HepG2 (cell line): ENCODE data around the gene CDT1. TPM values are rescaled to one million over a fixed set of nuclear protein-coding genes. Genes with fewer than 3 reads are reported as not detected.
A peak's percentile ranks its signal among the peaks of the same experiment; 100 is the strongest.

Experiments
- AKAP8 ChIP-seq: sonication (generic); formaldehyde crosslinking; IDR thresholded peaks from 2 replicates; pipeline ENCODE4 v1.5.1; 2020; ENCODE audit warnings: mild to moderate bottlenecking, missing genetic modification reagents
- ELF1 ChIP-seq: sonication (generic); formaldehyde crosslinking; IDR thresholded peaks from 2 replicates; pipeline ENCODE4 v1.4.0; 2020; ENCODE audit warnings: missing genetic modification reagents
- HHEX ChIP-seq: IDR thresholded peaks from 2 replicates; pipeline ENCODE4 v1.6.1; 2016; ENCODE audit warnings: control low read depth
- MYPOP ChIP-seq: sonication (generic); formaldehyde crosslinking; IDR thresholded peaks from 2 replicates; pipeline ENCODE4 v1.8.1; 2023; ENCODE audit warnings: mild to moderate bottlenecking, moderate library complexity, missing genetic modification reagents
- NR2F6 ChIP-seq, 2 experiments: IDR thresholded peaks; 2 replicates each; pipeline ENCODE4 v1.6.1; 2016; ENCODE audit warnings: antibody characterized with exemption in 1 of 2, mild to moderate bottlenecking in 1 of 2
- RBM22 ChIP-seq: fragments of 200-400 bp; formaldehyde crosslinking; optimal IDR thresholded peaks from 2 replicates; pipeline ENCODE3; 2017; ENCODE audit warnings: mild to moderate bottlenecking, low read length, moderate library complexity
- SYNCRIP ChIP-seq: fragments of 200-400 bp; formaldehyde crosslinking; IDR thresholded peaks from 2 replicates; pipeline ENCODE4 v1.6.1; 2018; ENCODE audit warnings: mild to moderate bottlenecking, low read depth, low read length; ENCODE audit not compliant: insufficient read depth
- TRIM24 ChIP-seq: sonication (generic); formaldehyde crosslinking; IDR thresholded peaks from 2 replicates; pipeline ENCODE4 v1.8.0; 2022; ENCODE audit warnings: mild to moderate bottlenecking, missing genetic modification reagents
- ZMYM3 ChIP-seq: sonication (generic); formaldehyde crosslinking; IDR thresholded peaks from 2 replicates; pipeline ENCODE4 v1.5.1; 2020; ENCODE audit warnings: mild to moderate bottlenecking, missing genetic modification reagents
- ZNF501 ChIP-seq: sonication (generic); formaldehyde crosslinking; IDR thresholded peaks from 2 replicates; pipeline ENCODE4 v1.5.1; 2020; ENCODE audit warnings: mild to moderate bottlenecking, moderate library complexity, missing genetic modification reagents
- polyA plus RNA-seq, 8 experiments: library from polyadenylated mRNA; depleted of rRNA in 3 of 8; stranded (reverse) in 7 of 8; unstranded in 1 of 8; fragments of >200 nt; fragmentation: Illumina TruSeq in 4 of 8; extraction: Trizol in 4 of 8; gene quantifications; 2 replicates each; pipeline versions ENCODE4 v1.2.1 to v1.2.3, GENCODE V29; 2011 to 2016; ENCODE audit warnings: low read depth in 4 of 8, missing spikeins in 1 of 8, mixed read lengths in 1 of 8; ENCODE audit not compliant: insufficient read depth in 1 of 8
- total RNA-seq, 5 experiments: library from RNA; depleted of rRNA; stranded (reverse); fragments of >200 nt; fragmentation: Illumina TruSeq; extraction: Trizol; gene quantifications; 2 replicates each; pipeline ENCODE4 v1.2.3, GENCODE V29; 2016; ENCODE audit warnings: low read depth in 1 of 5
- TF ChIP-seq, protein P1 (sequence below): sonication (generic); formaldehyde crosslinking; IDR thresholded peaks from 2 replicates; pipeline ENCODE4 v1.8.1; 2023; ENCODE audit warnings: mild to moderate bottlenecking, missing genetic modification reagents
- TF ChIP-seq, protein P2 (sequence below), 2 experiments: fragments of 450-650 bp in 1 of 2; sonication (generic) in 1 of 2; formaldehyde crosslinking in 1 of 2; IDR thresholded peaks; 2 replicates each; pipeline versions ENCODE4 v1.6.1 to v1.8.0; 2016 to 2022; ENCODE audit warnings: antibody characterized with exemption in 1 of 2, mild to moderate bottlenecking in 1 of 2, missing genetic modification reagents in 1 of 2
- TF ChIP-seq, protein P3 (sequence below): sonication (generic); formaldehyde crosslinking; IDR thresholded peaks from 2 replicates; pipeline ENCODE4 v1.4.0; 2020; ENCODE audit warnings: missing genetic modification reagents, borderline replicate concordance

Gene CDT1
- total and polyA plus RNA-seq, 2 of the 13 experiments (the other 11 are each of a cell fraction or from before 2014, with no cell fraction given), result 23.1 to 23.8 TPM

DNA sequence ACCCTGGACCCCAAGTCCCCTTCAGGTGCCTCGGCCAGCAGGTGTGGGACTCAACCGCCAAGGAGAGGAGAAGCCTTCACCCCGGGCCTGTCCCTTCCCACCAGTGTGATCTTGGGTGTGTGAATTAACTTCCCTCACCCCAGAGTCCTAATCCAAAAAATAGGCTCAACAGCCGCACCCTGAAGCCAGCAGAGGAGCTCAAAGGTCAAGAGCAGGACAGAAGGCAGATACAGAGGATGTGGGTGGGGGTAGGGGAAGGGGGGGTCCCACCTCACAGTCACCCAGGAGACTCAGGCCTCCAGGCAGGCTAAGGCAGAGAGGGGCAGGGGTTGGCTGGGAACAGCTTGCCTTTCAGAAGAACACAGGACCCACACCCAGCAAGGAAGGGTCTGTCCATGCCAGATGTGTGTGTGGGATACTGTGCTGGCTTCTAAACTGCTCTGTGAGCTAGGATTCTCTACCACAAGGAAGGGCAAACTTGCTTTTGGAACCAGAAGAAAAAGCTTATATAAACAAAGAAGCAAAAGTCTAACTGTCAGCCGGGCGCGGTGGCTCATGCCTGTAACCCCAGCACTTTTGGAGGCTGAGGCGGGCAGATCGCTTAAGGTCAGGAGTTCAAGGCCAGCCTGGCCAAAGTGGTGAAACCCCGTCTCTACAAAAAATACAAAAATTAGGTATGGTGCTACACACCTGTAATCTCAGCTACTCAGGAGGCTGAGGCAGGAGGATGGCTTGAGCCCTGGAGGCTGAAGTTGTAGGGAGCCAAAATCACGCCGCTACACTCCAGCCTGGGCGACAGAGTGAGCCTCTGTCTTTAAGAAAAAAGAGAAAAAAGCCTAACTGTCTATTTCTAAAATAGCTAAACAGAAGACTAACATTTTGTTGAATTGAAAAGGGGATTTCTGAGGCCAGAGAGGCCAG is 23.2 kb upstream of the CDT1 start (continued):
- TF ChIP-seq RBM22 (peak; percentile 16), ELF1 (CRISPR knock-in tag) (no peak), HHEX (no peak), SYNCRIP (no peak), AKAP8 (CRISPR knock-in tag) (no peak), ZNF501 (CRISPR knock-in tag) (peak; percentile 69), ZMYM3 (CRISPR knock-in tag) (peak; percentile 52; the same call in 1 of the 2 replicates), NR2F6 (IDR thresholded peaks at IDR 0.05) (peak; percentile 76), NR2F6 (CRISPR knock-in tag; IDR thresholded peaks at IDR 0.05) (peak; percentile 63), TRIM24 (CRISPR knock-in tag) (no peak), MYPOP (CRISPR knock-in tag) (no peak)
- TF ChIP-seq, protein P1, sequence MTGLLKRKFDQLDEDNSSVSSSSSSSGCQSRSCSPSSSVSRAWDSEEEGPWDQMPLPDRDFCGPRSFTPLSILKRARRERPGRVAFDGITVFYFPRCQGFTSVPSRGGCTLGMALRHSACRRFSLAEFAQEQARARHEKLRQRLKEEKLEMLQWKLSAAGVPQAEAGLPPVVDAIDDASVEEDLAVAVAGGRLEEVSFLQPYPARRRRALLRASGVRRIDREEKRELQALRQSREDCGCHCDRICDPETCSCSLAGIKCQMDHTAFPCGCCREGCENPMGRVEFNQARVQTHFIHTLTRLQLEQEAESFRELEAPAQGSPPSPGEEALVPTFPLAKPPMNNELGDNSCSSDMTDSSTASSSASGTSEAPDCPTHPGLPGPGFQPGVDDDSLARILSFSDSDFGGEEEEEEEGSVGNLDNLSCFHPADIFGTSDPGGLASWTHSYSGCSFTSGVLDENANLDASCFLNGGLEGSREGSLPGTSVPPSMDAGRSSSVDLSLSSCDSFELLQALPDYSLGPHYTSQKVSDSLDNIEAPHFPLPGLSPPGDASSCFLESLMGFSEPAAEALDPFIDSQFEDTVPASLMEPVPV, result no peak
- TF ChIP-seq, protein P2, sequence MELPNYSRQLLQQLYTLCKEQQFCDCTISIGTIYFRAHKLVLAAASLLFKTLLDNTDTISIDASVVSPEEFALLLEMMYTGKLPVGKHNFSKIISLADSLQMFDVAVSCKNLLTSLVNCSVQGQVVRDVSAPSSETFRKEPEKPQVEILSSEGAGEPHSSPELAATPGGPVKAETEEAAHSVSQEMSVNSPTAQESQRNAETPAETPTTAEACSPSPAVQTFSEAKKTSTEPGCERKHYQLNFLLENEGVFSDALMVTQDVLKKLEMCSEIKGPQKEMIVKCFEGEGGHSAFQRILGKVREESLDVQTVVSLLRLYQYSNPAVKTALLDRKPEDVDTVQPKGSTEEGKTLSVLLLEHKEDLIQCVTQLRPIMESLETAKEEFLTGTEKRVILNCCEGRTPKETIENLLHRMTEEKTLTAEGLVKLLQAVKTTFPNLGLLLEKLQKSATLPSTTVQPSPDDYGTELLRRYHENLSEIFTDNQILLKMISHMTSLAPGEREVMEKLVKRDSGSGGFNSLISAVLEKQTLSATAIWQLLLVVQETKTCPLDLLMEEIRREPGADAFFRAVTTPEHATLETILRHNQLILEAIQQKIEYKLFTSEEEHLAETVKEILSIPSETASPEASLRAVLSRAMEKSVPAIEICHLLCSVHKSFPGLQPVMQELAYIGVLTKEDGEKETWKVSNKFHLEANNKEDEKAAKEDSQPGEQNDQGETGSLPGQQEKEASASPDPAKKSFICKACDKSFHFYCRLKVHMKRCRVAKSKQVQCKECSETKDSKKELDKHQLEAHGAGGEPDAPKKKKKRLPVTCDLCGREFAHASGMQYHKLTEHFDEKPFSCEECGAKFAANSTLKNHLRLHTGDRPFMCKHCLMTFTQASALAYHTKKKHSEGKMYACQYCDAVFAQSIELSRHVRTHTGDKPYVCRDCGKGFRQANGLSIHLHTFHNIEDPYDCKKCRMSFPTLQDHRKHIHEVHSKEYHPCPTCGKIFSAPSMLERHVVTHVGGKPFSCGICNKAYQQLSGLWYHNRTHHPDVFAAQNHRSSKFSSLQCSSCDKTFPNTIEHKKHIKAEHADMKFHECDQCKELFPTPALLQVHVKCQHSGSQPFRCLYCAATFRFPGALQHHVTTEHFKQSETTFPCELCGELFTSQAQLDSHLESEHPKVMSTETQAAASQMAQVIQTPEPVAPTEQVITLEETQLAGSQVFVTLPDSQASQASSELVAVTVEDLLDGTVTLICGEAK (IDR thresholded peaks at IDR 0.05), result no peak
- TF ChIP-seq, protein P2 (CRISPR knock-in tag; IDR thresholded peaks at IDR 0.05), result no peak
- TF ChIP-seq, protein P3, sequence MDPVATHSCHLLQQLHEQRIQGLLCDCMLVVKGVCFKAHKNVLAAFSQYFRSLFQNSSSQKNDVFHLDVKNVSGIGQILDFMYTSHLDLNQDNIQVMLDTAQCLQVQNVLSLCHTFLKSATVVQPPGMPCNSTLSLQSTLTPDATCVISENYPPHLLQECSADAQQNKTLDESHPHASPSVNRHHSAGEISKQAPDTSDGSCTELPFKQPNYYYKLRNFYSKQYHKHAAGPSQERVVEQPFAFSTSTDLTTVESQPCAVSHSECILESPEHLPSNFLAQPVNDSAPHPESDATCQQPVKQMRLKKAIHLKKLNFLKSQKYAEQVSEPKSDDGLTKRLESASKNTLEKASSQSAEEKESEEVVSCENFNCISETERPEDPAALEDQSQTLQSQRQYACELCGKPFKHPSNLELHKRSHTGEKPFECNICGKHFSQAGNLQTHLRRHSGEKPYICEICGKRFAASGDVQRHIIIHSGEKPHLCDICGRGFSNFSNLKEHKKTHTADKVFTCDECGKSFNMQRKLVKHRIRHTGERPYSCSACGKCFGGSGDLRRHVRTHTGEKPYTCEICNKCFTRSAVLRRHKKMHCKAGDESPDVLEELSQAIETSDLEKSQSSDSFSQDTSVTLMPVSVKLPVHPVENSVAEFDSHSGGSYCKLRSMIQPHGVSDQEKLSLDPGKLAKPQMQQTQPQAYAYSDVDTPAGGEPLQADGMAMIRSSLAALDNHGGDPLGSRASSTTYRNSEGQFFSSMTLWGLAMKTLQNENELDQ (CRISPR knock-in tag), result no peak
